SH-SY5Y (cell line): ENCODE measurements around the gene CFAP299.

Experiments used
- GATA2 ChIP-seq: IDR thresholded peaks from 2 replicates; pipeline ENCODE4 v1.6.1; 2011; ENCODE audit warnings: mild to moderate bottlenecking, low read depth, low read length
- GATA3 ChIP-seq: IDR thresholded peaks from 2 replicates; pipeline ENCODE4 v1.6.1; 2011; ENCODE audit warnings: low read depth, mild to moderate bottlenecking, low read length, moderate library complexity

The CFAP299 gene

DNA sequence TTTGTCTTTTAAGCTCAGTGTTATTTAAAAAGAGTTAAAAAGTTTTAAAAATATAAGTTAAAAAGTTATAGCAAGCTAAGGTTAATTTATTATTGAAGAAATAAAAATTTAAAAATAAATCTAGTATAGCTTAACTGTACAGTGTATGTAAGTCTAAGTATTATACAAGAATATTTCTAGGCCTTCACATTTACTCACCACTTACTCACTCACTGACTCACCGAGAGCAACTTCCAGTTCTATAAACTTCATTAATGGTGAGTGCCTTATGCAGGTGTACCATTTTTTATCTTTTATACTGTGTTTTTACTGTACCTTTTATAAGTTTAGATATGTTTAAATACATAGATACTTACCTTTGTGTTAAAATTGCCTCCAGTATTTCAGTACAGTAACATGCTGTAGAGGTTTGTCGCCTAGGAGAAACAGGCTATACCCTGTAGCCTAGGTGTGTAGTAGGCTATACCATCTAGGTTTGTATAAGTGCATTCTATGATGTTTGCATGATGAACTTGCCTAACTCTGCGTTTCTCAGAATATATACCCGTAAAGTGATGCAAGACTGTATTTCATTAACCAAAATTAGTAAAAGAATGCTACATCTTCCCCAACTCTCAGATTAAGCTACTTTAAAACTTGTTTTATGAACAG, 202.9 kb downstream of the CFAP299 start:
- TF ChIP-seq GATA2 (no peak), GATA3 (no peak)

DNA sequence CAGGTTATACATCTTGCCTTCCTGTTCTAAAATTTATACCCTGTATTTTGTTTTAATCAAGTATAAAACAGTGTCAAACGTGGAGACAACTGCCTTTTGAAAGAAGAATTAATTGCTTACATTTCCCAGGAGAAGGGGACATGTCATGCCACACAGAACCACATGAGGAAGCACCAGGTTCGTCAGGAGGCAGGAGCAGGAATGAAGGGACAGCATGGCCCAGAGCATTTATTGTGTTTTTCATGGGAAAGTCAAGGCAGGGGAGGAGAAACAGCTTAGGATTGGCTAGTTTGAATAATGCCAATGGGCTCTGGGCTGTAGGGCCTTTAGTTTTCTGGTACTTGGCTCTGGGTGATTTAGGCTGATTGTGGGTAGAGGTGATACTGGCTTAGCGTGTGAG, 203.7 kb downstream of the CFAP299 start:
- no peak for TF ChIP-seq GATA3

DNA sequence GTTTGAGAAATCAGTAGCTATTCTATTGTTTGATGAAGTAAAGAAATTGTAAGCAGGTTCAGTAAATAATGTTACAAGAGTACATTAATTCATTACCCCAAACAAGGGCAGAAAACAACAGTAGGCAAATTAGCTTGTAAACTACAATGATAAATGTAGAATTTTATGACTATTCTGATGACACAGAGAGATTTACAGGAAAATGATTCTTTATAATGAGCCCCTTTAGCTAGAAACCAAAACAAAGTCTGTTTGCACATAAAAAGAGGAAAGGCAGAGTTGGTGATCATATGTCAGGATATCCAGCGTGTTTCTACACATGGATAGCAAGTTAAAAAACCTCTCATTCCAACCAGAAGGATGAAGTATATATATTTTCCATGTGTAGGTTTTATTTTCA, 204.8 kb downstream of the CFAP299 start:
- TF ChIP-seq GATA3 (no peak), GATA2 (no peak)

DNA sequence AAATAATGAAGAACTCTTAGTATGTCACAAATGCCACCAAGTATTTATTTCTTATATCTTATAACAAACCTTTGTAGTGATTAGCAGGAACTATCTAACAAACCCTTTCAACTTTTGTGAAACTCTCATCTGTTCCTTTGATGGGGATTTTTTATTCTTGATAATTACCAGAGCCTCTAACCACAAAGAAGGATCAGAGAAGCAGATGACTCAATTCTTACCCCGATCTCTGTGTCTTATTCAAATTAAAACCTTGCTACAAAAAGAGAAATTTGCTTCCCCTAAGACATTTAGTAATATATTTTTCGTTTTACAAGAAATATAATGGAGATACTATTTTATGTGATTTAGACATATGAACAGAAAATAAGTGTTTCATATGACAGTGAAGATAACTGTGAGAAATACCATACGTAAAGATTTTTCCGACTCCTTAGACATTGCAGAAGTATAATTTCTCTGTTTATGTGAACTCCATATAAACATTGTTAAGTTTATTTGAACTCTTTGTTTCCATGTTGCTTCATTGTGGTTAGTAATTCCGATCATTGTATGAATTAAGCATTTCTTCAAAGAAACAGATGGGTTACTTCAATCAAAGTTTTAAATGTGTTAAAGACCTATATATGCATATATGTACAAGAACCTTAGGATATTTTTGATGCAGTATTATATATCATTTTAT, 205.4 kb downstream of the CFAP299 start:
- TF ChIP-seq GATA2 (no peak), GATA3 (no peak)

DNA sequence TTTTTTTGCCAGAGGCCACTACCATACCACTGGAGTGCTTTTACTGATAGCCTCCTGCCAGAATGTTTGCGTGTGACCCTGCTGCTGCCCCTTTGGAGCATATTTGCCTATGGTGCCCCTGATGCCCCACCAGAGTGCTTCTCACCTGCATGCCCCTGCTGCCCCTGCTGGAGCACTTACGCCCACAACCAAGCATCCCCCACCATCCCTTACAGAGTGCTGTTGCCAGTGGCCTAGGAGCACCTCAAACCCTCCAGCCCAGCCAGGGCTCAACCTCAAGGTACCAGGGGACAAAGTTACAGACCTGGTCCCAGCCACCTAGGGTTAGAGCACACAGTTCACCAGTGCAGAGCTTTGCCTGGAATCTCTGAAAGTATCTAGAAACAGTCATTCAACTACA, 207.2 kb downstream of the CFAP299 start:
- TF ChIP-seq GATA3 (no peak), GATA2 (no peak)

DNA sequence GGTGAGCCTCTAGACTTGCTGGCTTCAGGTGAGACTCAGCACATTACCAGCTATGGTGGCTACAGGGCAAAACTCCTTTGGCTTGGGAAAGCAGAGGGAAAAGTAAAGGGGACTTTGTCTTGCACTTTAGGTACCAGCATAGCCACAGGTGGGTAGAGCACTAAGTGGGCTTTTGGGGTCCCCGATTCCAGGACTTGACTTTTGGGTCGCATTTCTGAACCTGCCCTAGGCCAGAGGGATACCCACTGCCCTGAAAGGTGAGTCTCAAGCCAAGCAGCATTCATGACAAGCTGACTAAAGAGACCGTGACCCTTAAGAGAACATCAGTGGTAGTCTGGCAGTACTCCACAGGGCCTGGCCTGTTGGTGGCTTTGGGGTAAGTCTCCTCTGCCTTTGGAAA, 224.8 kb downstream of the CFAP299 start:
- TF ChIP-seq GATA2 (no peak), GATA3 (no peak)

DNA sequence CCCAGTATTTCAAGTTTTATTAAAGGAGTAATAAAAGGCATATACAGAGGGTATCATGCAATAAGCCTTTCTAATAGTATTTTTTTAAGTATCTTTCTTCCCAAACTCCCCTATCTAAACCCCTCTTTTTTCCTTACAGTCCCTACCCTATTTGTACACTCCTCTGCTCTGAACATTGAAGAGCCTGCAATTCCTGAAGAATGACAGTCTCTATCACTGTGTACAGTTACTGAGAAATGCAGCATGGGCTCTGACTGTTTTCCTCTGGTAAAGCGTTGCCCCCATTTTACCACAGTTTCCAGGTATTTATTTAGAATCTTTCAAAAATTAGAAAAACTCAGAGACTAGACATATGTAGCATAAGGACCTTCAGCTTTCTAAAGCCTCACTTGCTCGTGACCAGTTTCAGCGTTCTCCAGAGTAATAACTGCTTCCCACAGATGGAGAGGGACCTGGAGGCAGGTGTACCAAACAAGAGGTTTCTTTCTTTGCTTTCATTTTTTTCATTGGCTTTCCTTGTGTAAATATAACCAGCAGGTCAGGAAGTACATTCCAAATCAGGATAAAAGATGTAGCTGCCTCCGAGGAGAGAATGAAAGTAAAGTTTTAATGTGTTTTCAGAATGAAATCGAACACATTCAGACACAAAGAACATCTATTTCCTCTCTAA, 230.8 kb downstream of the CFAP299 start:
- TF ChIP-seq GATA2 (no peak), GATA3 (no peak)

DNA sequence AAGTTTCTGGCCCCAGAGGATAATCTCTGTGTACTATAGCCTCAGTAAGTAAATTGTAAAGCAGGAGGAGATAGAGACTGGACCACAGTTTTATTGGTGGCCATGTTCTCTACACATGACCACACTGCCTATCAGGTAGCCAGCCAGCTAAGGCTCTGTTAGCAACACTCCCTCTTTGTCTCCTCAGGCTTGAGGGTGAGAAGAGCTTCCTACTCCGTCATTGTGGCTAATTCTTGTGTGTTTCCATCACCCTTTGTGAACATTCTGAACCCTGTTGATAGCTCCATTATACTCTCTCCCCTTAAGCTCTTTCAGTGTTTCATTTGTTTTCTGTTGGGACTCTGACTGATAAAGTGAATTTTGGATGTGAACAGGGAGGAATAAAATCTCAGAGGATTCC, 233.4 kb downstream of the CFAP299 start:
- TF ChIP-seq GATA3 (no peak), GATA2 (no peak)

DNA sequence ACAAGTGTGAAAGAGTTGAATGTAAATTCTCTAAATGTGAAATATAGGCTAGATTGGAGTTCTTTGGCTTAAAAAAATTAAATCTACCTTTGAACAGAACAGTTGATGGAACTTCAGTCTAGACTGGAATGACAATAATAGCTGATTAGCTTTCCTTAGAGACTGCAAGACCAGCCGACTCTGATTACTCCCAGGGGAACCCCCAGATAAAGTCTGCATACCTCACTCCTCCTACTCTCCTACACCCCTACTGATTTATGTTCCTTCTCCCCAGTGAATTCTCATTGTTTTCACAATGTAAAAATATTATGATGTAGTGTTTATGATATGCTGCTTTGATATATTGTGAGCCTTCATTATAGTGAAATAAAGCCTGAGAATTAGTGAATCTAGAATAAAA, 241.3 kb downstream of the CFAP299 start:
- TF ChIP-seq GATA2 = no peak
- no peak for TF ChIP-seq GATA3

DNA sequence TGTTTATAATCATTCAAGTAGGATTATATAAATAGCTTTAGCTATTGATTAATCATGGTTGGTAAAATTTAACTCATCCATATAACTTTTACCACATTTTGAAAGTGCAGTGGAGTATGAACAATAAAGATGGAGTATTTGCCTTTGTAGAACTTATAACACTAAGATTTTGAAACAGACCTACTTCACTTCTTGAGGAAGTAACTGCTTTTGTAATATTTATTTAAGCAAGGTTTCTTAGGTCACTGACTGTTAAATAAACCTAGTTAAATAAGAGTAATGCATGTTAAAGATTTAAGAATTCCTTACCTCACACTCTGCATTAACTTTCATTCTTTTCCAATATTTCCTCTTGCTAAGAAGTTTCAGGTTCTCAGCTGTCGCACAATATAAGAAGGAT, 242.5 kb downstream of the CFAP299 start:
- TF ChIP-seq GATA2 (no peak), GATA3 (no peak)

DNA sequence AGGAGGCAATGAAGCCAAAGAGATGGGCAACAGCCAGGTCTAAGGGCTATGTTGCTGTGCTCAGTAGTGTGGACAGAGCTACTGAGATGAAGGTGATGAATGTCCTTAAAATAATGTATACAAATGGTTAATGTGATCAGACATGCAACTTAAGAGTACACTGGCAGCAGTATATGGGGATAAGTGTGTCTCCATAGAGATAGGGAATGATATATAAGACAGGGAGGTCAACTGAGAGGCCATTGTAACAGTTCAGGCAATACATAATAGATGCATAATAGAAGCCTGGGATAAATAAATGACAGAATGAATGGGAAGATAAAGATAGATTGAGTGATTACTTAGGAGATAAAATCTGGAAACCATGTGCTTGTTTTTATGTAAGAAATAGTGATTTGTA, 250.0 kb downstream of the CFAP299 start:
- no peak for TF ChIP-seq GATA2
- no peak for TF ChIP-seq GATA3

DNA sequence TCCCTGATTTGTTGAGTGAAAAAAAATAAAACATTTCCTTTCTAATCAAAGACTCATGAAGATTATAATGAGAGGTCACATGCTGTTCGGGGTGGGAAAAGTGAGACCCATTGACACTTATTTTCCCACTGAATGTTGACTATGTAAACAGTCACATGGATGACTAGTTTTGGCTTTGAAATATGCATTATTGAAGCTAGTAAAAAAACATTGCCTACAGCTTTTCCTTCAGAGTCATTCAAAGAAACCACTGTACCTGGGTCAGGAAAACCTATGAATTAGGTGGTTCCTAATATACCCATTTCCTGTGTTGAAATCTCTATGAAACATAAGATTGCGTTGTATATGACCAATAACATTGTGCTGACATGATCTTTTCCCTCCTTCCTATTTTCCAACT, 251.2 kb downstream of the CFAP299 start:
- no peak for TF ChIP-seq GATA2
- TF ChIP-seq GATA3 = no peak

DNA sequence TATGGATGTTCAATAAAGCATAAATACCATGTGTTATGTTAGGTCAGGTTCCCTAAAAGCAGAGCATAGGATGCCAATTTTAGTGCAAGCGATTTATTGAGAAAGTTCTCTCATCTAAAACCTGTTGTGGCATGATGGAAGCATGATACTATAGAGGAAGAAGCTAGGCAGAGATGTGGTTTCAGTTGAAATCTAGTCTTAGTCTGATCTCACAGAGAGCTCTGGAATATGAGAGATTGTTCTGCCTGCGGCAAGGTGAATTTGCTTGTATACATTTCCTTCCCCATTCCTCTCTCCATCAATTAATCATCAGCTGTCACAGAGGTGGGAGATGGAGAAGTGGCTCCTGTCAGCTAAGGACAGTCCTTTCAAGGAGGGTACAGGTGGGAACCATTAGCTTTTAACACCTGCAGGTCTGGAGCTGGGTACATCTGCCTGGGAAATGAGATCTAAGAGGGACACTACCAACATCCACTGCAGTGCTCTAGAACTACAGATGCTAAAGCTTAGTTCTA, 252.4 kb downstream of the CFAP299 start:
- no peak for TF ChIP-seq GATA3
- no peak for TF ChIP-seq GATA2

DNA sequence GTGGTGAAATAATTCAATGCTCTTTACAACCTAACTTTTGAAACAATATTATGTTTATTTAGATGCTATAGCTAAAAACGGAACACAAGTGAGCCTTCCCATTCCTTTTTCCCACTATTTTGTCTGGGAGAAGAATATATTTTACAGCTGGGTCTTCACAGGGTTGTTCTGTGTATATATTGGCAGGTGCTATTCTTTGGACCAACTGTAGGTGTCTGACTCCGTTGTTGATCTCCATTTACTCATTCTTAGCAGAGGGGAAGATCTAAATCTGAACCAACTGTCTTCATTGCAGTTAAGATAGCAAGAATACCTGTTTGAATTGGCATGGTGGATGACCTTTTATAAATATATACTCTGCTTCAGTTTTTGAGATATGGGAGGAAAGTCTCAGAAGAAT, 257.4 kb downstream of the CFAP299 start:
- TF ChIP-seq GATA3 (no peak), GATA2 (no peak)

DNA sequence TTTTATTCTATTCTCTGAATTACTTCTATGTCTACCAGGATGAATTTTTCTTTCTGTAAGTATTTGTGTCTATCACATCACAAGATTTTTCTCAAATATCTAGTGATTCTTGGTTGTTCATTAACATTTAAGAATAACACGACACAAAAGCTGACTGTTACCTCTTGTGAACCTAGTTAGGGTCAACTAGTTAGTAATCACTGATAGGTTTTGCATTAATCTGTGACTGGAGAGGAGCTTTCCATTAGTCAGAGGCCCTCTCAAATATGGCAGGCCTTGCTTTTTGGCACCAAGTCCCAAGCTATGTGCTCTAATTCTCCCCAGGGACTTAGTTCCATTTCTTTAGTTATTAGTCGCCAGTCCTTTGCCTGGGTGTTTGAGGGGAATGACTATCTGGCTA, 259.2 kb downstream of the CFAP299 start:
- TF ChIP-seq GATA3 (no peak), GATA2 (no peak)
